Pancreas (tissue), 10 donors: ENCODE data around the gene PIP4K2A. TPM values are rescaled to one million over a fixed set of nuclear protein-coding genes. Genes with fewer than 3 reads are reported as not detected.

ENCODE experiments used
- ATAC-seq, 4 donors: fragments of 200-7000 bp; cut with Tn5 transposase; one replicate each; pipeline versions ENCODE4 v1.8.0 to v1.9.1; 2020; ENCODE audit warnings: mild to moderate bottlenecking in 4 of 4, moderate library complexity in 4 of 4
- DNase-seq, 6 donors: peaks; one replicate each; pipeline ENCODE4 v3.0.0-alpha.2; 2020
- FAIRE-seq: peaks from 2 replicates; lab custom pipeline; 2012; peaks lifted over from hg19 to GRCh38; lab: Jason Lieb, UNC
- H3K27ac ChIP-seq, 4 donors: fragments of 200-600 bp; sonication (generic); 1 replicate in 3 of 4; 2 replicates in 1 of 4; pipeline versions ENCODE4 v1.5.0 to v1.8.0; 2020
- H3K27me3 ChIP-seq, 4 donors: fragments of 200-600 bp; one replicate each; pipeline ENCODE4 v1.8.0; 2021
- H3K36me3 ChIP-seq, 3 donors: fragments of 200-600 bp; sonication (generic) in 1 of 3; one replicate each; pipeline versions ENCODE4 v1.5.0 to v1.8.0; 2020 to 2021
- H3K4me1 ChIP-seq, 3 donors: fragments of 200-600 bp; one replicate each; pipeline ENCODE4 v1.8.0; 2021
- H3K4me3 ChIP-seq, 4 donors: fragments of 200-600 bp; sonication (generic) in 2 of 4; one replicate each; pipeline versions ENCODE4 v1.5.0 to v1.8.0; 2020 to 2021
- H3K9me3 ChIP-seq, 4 donors: fragments of 200-600 bp; one replicate each; pipeline ENCODE4 v1.8.0; 2021
- CTCF ChIP-seq, 4 donors: fragments of 200-600 bp; sonication (generic) in 3 of 4; IDR thresholded peaks; one replicate each; pipeline versions ENCODE4 v1.5.0 to v1.8.0; 2021; ENCODE audit warnings: antibody characterized with exemption in 4 of 4
- WGBS, 2 donors: extraction: QIAGEN DNeasy Blood & Tissue Kit; methylation state at CpG; one replicate each; pipeline ENCODE4 v1.1.7; 2013; 5-methylcytosine and 5-hydroxymethylcytosine counted together
- intact Hi-C, 3 donors: fragments of 100-400 bp; cut with DNase I; formaldehyde crosslinking; loops; one replicate each; pipeline versions ENCODE4 v1.11.1 to v1.14.2; 2022
- polyA plus RNA-seq, 2 donors: library from polyadenylated mRNA; stranded (reverse); fragments of 200-250 nt; gene quantifications; one replicate each; pipeline ENCODE4 v1.2.3, GENCODE V29; 2013
- total RNA-seq, 6 donors: library from RNA; stranded (reverse); fragmentation: NEBNext Ultra II Directional in 4 of 6; extraction: Animal tissue kit (Norgen Biotek cat#: 25700) in 4 of 6; gene quantifications; one replicate each; pipeline versions ENCODE4 v1.2.1 to v1.2.4, GENCODE V29; 2021 to 2023
- donor health status: healthy with polysubstance abuse.
- donor health status: DM: no; HTN: no; CAD: no; lungs with moderate emphysema.
- donor health status: DM: no; HTN: no; CAD: no.
- donor health status: control.
- donor health status: control.
- donor health status: Bipolar disorder and iron deficiency.
- donor health status: DM: yes; HTN: yes; CAD: no.
- donor health status: DM: no; HTN: no; CAD: no.
- donor health status: DM: no; HTN: no; CAD: no.
- donor health status: DM: yes; HTN: yes; CAD: no.

The PIP4K2A gene
- total and polyA plus RNA-seq, 8 donors: 3.6 to 17.8 (median 6.7) TPM

- no peaks in the 10 kb centered on the region for H3K27me3 ChIP-seq
- no peak overlapping the region for H3K4me3 ChIP-seq
- intact Hi-C loops: no loop called here
- ATAC-seq (no peak), FAIRE-seq (no peak), DNase-seq (no peak)
- no peak overlapping the region for H3K27ac ChIP-seq
- H3K9me3 ChIP-seq: no peaks in the 10 kb centered on the region
- WGBS, 2 donors: 92 to 94% methylated on average over 7 of the region's 7 CpGs
- TF ChIP-seq CTCF (IDR thresholded peaks at IDR 0.05): no peak
- no peaks in the 10 kb centered on the region for H3K4me1 ChIP-seq
- no peaks in the 10 kb centered on the region for H3K36me3 ChIP-seq
Observed at GRCh38 chr10:22551681-22552365, 162.6 kb downstream of the PIP4K2A start.

GRCh38 chr10:22550732-22551131 is 163.6 kb downstream of the PIP4K2A start:
- no peaks in the 10 kb centered on the region for H3K27me3 ChIP-seq

GRCh38 chr10:22548344-22548743 is 166.0 kb downstream of the PIP4K2A start:
- WGBS, 2 donors: 44 to 49% methylated on average over 1 of the region's 1 CpG
- DNase-seq: no peak
- no peaks in the 10 kb centered on the region for H3K4me1 ChIP-seq
- intact Hi-C loops: no loop called here
- no peaks in the 10 kb centered on the region for H3K36me3 ChIP-seq
- no peaks in the 10 kb centered on the region for H3K9me3 ChIP-seq
- no peak for TF ChIP-seq CTCF (IDR thresholded peaks at IDR 0.05)
- ATAC-seq: no peak
- no peak overlapping the region for H3K27ac ChIP-seq
- no peaks in the 10 kb centered on the region for H3K27me3 ChIP-seq
- FAIRE-seq: no peak
- no peak overlapping the region for H3K4me3 ChIP-seq

More at GRCh38 chr10:22550732-22551131, 163.6 kb downstream of the PIP4K2A start:
- DNase-seq (peak in 2 of 6 donors; percentile 34 to 68), FAIRE-seq (no peak), ATAC-seq (no peak)
- WGBS, 2 donors: 56 to 59% methylated on average over 6 of the region's 6 CpGs
- Histone ChIP-seq H3K36me3 (no peaks in the 10 kb centered on the region), H3K27ac (no peak overlapping the region), H3K9me3 (no peaks in the 10 kb centered on the region), H3K4me1 (no peaks in the 10 kb centered on the region), H3K4me3 (no peak overlapping the region)
- intact Hi-C loops: no loop called here
- peak in 3 of 4 donors; percentile 17 to 40 (median 28) for TF ChIP-seq CTCF (IDR thresholded peaks at IDR 0.05)

GRCh38 chr10:22545643-22546042 is 168.7 kb downstream of the PIP4K2A start:
- no peak overlapping the region for H3K4me3 ChIP-seq
- no peak for FAIRE-seq
- ATAC-seq: no peak
- no peak for TF ChIP-seq CTCF (IDR thresholded peaks at IDR 0.05)
- 95 to 98% methylated on average over 1 of the region's 1 CpG for whole genome bisulfite sequencing, 2 donors
- no peaks in the 10 kb centered on the region for H3K4me1 ChIP-seq
- peaks cover 0 to 5% (median 0%) of the 10 kb centered on the region in 3 donors for H3K36me3 ChIP-seq
- no peak for DNase-seq
- intact Hi-C loops: no loop called here
- H3K9me3 ChIP-seq: no peaks in the 10 kb centered on the region
- no peak overlapping the region for H3K27ac ChIP-seq
- H3K27me3 ChIP-seq: no peaks in the 10 kb centered on the region
